GM19467 (cell line): ENCODE measurements around the gene LRRC4B.
"Not testable (repeated sequence)": the region's sequence is repeated elsewhere in the genome, so short reads cannot be mapped to it uniquely, and the experiment has no call there.

Experiments
- ATAC-seq: cut with Tn5 transposase; IDR thresholded peaks from one replicate; pipeline ENCODE4 v1.9.1; 2021; ENCODE audit warnings: mild to moderate bottlenecking, moderate library complexity; ENCODE audit not compliant: unreplicated experiment

The LRRC4B gene

GRCh38 chr19:50567882-50568727 lies at the start of gene LRRC4B:
TSS of gene LRRC4B (minus strand) at chr19:50568435. CDS start at chr19:50548838, 19,597 bp downstream.
- ATAC-seq: no peak

GRCh38 chr19:50612504-50613404 lies 44.5 kb upstream of the LRRC4B start:
- ATAC-seq: not testable (repeated sequence)

- no peak for ATAC-seq
These were observed 39.9 kb upstream of the LRRC4B start for GRCh38 chr19:50607874-50608785.

GRCh38 chr19:50607388-50607787 lies 39.2 kb upstream of the LRRC4B start:
- ATAC-seq: no peak

- ATAC-seq: not testable (repeated sequence)
These were observed 38.0 kb upstream of the LRRC4B start for GRCh38 chr19:50606059-50606836.

GRCh38 chr19:50604264-50605073 lies 36.2 kb upstream of the LRRC4B start:
- not testable (repeated sequence) for ATAC-seq

GRCh38 chr19:50602935-50603334 lies 34.7 kb upstream of the LRRC4B start:
- ATAC-seq: no peak

- ATAC-seq: no peak
These were observed 34.3 kb upstream of the LRRC4B start for GRCh38 chr19:50602496-50602895.

- ATAC-seq: no peak
These were observed 33.8 kb upstream of the LRRC4B start for GRCh38 chr19:50602089-50602422.

- no peak for ATAC-seq
These were observed 33.3 kb upstream of the LRRC4B start for GRCh38 chr19:50601407-50602088.

- no peak for ATAC-seq
These were observed 31.2 kb upstream of the LRRC4B start for GRCh38 chr19:50599427-50599826.

GRCh38 chr19:50590191-50590590 lies 22.0 kb upstream of the LRRC4B start:
- ATAC-seq: no peak

GRCh38 chr19:50581795-50582660 lies 13.8 kb upstream of the LRRC4B start:
- ATAC-seq: not testable (repeated sequence)

GRCh38 chr19:50580970-50581634 lies 12.9 kb upstream of the LRRC4B start:
- no peak for ATAC-seq

GRCh38 chr19:50580240-50580639 lies 12.0 kb upstream of the LRRC4B start:
- ATAC-seq: no peak

GRCh38 chr19:50576769-50577168 lies 8.5 kb upstream of the LRRC4B start:
- not testable (repeated sequence) for ATAC-seq
